Natural killer cell (primary cell): ENCODE results near the gene FAM3B. TPM values are rescaled to one million over a fixed set of nuclear protein-coding genes. Genes with fewer than 3 reads are reported as not detected.

Source experiments
- ATAC-seq, 3 donors: fragments of 150-1000 bp in 2 of 3; fragments of 200-7000 bp in 1 of 3; cut with Tn5 transposase; 1 replicate in 1 of 3; 2 replicates in 2 of 3; pipeline ENCODE4 v1.10.0; 2021; ENCODE audit warnings: mild to moderate bottlenecking in 2 of 3, moderate library complexity in 2 of 3
- DNase-seq, 2 donors: peaks; one replicate each; pipeline versions ENCODE4 v3.0.0 to v3.0.0-alpha.2; 2013 to 2021; ENCODE audit warnings: mixed read lengths in 1 of 2
- H3K27ac ChIP-seq: one replicate; pipeline ENCODE4 v1.5.1; 2013; ENCODE audit warnings: mild to moderate bottlenecking, low read length
- H3K27me3 ChIP-seq: one replicate; pipeline ENCODE4 v1.6.1; 2013; ENCODE audit warnings: low read length; ENCODE audit not compliant: control insufficient read depth, insufficient read depth
- H3K36me3 ChIP-seq: one replicate; pipeline ENCODE4 v1.6.1; 2013; ENCODE audit warnings: low read length; ENCODE audit not compliant: control insufficient read depth, insufficient read depth
- H3K4me1 ChIP-seq: one replicate; pipeline ENCODE4 v1.6.1; 2013; ENCODE audit warnings: low read length; ENCODE audit not compliant: control insufficient read depth, insufficient read depth
- H3K4me3 ChIP-seq: one replicate; pipeline ENCODE4 v1.5.1; 2013; ENCODE audit warnings: low read length
- H3K9me3 ChIP-seq: one replicate; pipeline ENCODE4 v1.6.1; 2013; ENCODE audit warnings: low read length; ENCODE audit not compliant: control insufficient read depth, insufficient read depth
- H3K27ac Mint-ChIP-seq, 2 donors: one replicate each; pipeline ENCODE4 v1.8.0; 2022; ENCODE audit warnings: mild to moderate bottlenecking in 2 of 2, mixed read lengths in 2 of 2, moderate library complexity in 1 of 2
- H3K27me3 Mint-ChIP-seq, 2 donors: one replicate each; pipeline ENCODE4 v1.8.0; 2022; ENCODE audit warnings: low read depth in 2 of 2, mixed read lengths in 2 of 2
- H3K36me3 Mint-ChIP-seq: one replicate; pipeline ENCODE4 v1.8.0; 2022; ENCODE audit warnings: mixed read lengths
- H3K4me1 Mint-ChIP-seq, 2 donors: one replicate each; pipeline ENCODE4 v1.8.0; 2022; ENCODE audit warnings: mixed read lengths in 2 of 2
- H3K4me3 Mint-ChIP-seq: one replicate; pipeline ENCODE4 v1.8.0; 2022; ENCODE audit warnings: mild to moderate bottlenecking, moderate library complexity, mixed read lengths
- H3K9me3 Mint-ChIP-seq, 2 donors: one replicate each; pipeline ENCODE4 v1.8.0; 2022; ENCODE audit warnings: mixed read lengths in 2 of 2
- CTCF ChIP-seq: fragments of 200-600 bp; IDR thresholded peaks from one replicate; pipeline ENCODE4 v1.8.0; 2022; ENCODE audit warnings: antibody characterized with exemption
- WGBS: methylation state at CpG from one replicate; pipeline ENCODE4 v1.1.7; 2013; ENCODE audit warnings: missing lambda C conversion rate; ENCODE audit not compliant: insufficient coverage; 5-methylcytosine and 5-hydroxymethylcytosine counted together
- intact Hi-C: fragments of 100-400 bp; cut with micrococcal nuclease; formaldehyde crosslinking; loops from one replicate; pipeline ENCODE4 v1.14.2; 2022
- total RNA-seq, 4 donors: library from RNA; stranded (reverse); fragments of 120-200 nt in 1 of 4; gene quantifications; one replicate each; pipeline versions ENCODE4 v1.2.3 to v1.2.4, GENCODE V29; 2013 to 2022

FAM3B gene
- total RNA-seq, 3 donors from 2014 or later (not counting 1 experiment from before 2014, with no cell fraction given) = 0.48 TPM; not detected in 2

GRCh38 chr21:41361786-41362604 is 45.4 kb downstream of the FAM3B start, which contains the start of gene MX2:
TSS of gene MX2 (plus strand) at chr21:41362027. CDS start at chr21:41376907, 14,880 bp downstream.
- H3K4me1 Mint-ChIP-seq = peaks cover 22 to 38% of the 10 kb centered on the region in 2 donors
- Histone ChIP-seq H3K9me3 (no peaks in the 10 kb centered on the region), H3K27ac (peak within 1 kb of the TSS; percentile 96), H3K27me3 (no peaks in the 10 kb centered on the region), H3K36me3 (no peaks in the 10 kb centered on the region), H3K4me3 (peak within 1 kb of the TSS; percentile 64), H3K4me1 (peaks cover 42% of the 10 kb centered on the region)
- WGBS = under 1% methylated on average over 24 of the region's 24 CpGs
- no peak for TF ChIP-seq CTCF
- H3K27me3 Mint-ChIP-seq = no peaks in the 10 kb centered on the region
- ATAC-seq = peak; percentile 79 to 90 (median 83)
- H3K4me3 Mint-ChIP-seq = peak within 1 kb of the TSS; percentile 93
- no peaks in the 10 kb centered on the region for H3K36me3 Mint-ChIP-seq
- peak within 1 kb of the TSS; percentile 93 to 95 for H3K27ac Mint-ChIP-seq
- DNase-seq = peak; percentile 49 to 96
- intact Hi-C loops = no loop called here
- H3K9me3 Mint-ChIP-seq = no peaks in the 10 kb centered on the region

GRCh38 chr21:41362605-41363369 is 46.2 kb downstream of the FAM3B start:
- H3K27ac ChIP-seq = peak overlapping the region; percentile 96
- Mint-ChIP-seq H3K27me3 (no peaks in the 10 kb centered on the region), H3K4me3 (peak overlapping the region; percentile 93), H3K4me1 (peaks cover 22 to 38% of the 10 kb centered on the region in 2 donors), H3K36me3 (no peaks in the 10 kb centered on the region), H3K9me3 (no peaks in the 10 kb centered on the region), H3K27ac (peak overlapping the region; percentile 93 to 95)
- peak overlapping the region; percentile 64 for H3K4me3 ChIP-seq
- DNase-seq (no peak), ATAC-seq (peak in 2 of 3 donors; percentile 9 to 10)
- peaks cover 42% of the 10 kb centered on the region for H3K4me1 ChIP-seq
- no peaks in the 10 kb centered on the region for H3K27me3 ChIP-seq
- no peaks in the 10 kb centered on the region for H3K9me3 ChIP-seq
- no peaks in the 10 kb centered on the region for H3K36me3 ChIP-seq
- 74% methylated on average over 15 of the region's 16 CpGs for WGBS
- intact Hi-C loops = no loop called here
- TF ChIP-seq CTCF = no peak

- no peaks in the 10 kb centered on the region for H3K9me3 Mint-ChIP-seq
- no peak for TF ChIP-seq CTCF
- Histone ChIP-seq H3K27ac (peak overlapping the region; percentile 96), H3K36me3 (no peaks in the 10 kb centered on the region), H3K4me1 (peaks cover 49% of the 10 kb centered on the region), H3K9me3 (no peaks in the 10 kb centered on the region), H3K4me3 (no peak overlapping the region), H3K27me3 (no peaks in the 10 kb centered on the region)
- no peaks in the 10 kb centered on the region for H3K27me3 Mint-ChIP-seq
- H3K4me1 Mint-ChIP-seq = peaks cover 22 to 38% of the 10 kb centered on the region in 2 donors
- intact Hi-C loops = no loop called here
- H3K36me3 Mint-ChIP-seq = no peaks in the 10 kb centered on the region
- 96% methylated on average over 16 of the region's 18 CpGs for WGBS
- no peak for ATAC-seq
- H3K4me3 Mint-ChIP-seq = peak overlapping the region; percentile 93
- DNase-seq = peak in 1 of 2 donors; percentile 18
- H3K27ac Mint-ChIP-seq = peak overlapping the region; percentile 93 to 95
Measured at GRCh38 chr21:41363370-41364270, 47.0 kb downstream of the FAM3B start.
